Inflammatory macrophage treated with lipopolysaccharide for 1 hour (primary cell): ENCODE data around the gene CMIP.

ENCODE experiments used
- DNase-seq, 2 donors: peaks; one replicate each; pipeline ENCODE4 v3.0.0-alpha.2; 2020 to 2022

CMIP gene

DNA sequence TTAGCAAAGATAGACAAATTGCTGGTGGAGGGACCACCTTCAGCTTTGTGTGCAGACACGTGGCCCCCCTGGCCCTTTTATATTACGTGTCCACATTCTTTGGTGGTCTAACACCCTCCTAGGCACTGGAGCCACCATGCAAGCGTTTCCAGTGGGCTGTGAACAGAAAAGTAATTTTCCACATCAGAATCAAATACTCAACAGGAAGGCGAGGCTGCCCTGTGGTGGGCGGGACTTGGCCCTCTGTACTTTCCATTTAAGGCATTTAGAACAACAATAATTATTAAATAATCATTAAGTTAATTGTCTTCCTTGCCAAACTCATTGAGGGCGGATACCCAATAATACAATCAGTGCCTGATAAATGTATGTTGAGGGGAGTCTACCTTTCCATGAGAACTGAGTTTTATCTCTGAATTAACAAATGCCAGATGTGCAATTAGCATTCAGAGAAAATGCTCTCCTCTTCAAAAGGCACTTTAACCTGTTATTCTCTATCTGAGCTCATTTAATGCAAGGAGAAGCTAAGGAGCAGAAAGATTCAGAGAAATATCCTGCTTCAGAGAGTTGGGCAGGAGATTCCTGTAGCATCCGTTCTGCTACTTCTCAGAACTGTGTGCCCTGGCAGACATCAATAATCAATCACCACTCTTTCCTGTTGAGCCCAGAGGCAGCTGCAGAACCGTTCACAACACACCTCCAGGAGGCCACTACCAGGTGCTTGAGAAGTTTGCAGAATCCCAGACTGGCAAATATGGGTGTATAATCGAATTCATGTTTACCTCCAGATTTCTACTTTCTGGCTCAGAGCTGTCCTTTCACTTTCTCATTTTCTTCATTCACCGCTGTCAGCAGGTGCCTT lies 109.4 kb downstream of the CMIP start:
- DNase-seq = no peak

DNA sequence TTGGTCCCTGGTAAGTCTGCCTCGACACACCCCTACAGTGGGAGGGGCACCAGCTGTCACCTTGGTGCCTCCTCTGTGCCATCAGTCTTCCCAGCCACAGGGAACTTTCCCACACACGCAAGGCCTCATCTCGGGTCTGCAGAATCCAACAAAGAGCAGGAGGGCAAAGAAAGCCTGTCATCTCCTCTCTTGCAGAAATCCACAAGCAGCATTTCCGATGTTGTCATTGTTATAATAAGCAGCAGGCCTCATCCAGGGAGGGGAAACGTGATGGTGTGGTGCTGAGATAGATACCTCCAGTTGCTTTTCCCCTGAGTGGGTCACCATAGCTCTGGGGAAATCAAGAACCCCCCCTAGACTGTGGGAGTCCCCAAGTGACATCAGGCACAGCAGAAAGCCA lies 110.4 kb downstream of the CMIP start:
- DNase-seq = no peak

DNA sequence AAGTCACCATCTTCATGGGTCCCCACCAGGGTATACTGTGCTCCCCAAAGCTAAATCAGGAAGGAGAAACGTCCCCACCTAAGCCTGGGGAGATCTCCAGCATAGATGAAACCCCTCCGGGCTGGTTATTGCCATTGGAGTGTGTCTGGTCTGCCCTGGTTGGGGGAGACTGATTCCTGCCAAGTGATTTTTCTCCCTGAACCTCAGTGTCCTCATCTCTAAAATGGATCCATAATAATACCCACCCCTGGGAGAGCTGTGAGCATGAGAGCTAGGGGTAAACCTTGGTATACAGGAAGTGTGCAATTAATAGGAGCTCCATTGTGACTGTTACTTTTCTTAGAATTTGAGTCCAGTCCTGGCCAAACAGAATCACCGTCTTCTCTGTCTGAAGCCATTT lies 111.1 kb downstream of the CMIP start:
- DNase-seq = no peak

DNA sequence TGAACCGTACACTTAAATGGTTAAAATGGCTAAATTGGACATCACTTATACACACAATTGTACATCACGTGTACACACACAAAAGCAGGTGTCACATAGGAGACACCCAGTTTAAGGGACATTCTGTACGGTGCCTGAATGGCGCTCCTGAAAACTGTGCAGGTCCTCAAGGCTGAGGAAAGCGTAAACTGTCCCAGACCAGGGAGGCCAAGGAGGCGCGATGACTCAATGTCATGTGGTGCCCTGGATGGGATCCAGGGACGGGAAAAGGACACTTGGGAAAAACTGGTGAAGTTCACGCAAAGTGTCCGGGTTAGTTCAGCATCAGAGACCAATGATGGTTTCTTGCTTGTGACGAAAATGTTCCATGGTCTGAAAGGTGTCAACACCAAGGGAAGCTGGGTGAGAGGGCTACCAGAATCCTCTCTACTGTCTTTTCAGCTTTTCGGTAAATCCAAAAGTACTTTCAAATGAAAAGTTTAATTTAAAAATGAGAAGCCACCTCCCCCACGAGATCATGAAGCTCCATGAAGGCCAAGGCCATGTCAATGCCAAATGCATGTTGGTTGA lies 112.2 kb downstream of the CMIP start:
- no peak for DNase-seq

DNA sequence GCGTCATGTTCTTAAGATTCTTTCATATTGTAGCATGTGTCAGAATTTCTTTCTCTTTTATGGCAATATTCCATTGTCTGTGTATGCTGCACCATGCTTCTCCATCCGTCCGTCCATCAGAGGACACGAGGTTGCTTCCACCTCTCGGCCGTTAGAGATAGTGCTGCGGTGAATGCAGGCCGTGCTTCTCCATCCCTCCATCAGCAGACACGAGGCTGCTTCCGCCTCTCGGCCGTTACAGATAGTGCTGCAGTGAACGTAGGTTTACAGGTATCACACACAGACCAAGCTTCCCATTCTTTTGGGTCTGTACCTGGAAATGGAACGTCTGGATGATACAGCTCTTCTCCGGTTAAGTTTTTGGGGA lies 113.5 kb downstream of the CMIP start:
- DNase-seq = no peak

DNA sequence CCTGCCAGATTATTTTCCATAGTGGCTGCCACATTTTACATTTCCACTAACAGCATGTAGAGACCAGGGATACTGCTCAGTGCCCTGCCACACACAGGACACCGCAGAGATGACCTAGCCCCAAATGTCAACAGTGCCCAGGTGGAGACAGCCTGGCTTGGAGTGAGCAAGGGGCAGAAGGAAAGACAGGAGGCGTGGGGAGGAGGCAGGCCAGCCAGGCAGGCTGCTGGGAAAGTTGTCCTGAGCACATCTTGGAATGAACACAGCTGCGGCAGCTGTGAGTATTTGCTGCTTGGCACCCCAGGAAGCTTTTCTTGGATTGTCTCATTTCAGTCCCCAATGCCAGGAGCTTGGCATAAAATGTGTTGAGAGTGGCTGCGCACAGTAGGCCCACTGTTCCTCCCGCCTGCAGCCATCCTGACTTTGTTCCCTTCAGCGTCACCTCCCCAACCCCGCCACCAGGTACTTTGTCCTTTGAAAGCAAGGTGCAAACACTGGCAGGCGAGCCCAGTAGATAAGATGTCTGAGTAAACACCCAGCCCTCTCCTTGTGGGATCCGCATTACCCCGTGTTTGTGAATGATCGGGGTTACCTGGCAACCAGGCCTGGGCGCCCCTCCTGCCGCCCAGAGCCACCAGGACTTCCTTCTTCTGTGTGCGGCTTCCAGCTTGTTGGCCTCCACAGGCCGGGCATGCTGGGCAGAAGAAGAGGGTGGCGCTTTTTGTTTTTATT lies 114.0 kb downstream of the CMIP start:
- peak in 1 of 2 donors; percentile 34 for DNase-seq

DNA sequence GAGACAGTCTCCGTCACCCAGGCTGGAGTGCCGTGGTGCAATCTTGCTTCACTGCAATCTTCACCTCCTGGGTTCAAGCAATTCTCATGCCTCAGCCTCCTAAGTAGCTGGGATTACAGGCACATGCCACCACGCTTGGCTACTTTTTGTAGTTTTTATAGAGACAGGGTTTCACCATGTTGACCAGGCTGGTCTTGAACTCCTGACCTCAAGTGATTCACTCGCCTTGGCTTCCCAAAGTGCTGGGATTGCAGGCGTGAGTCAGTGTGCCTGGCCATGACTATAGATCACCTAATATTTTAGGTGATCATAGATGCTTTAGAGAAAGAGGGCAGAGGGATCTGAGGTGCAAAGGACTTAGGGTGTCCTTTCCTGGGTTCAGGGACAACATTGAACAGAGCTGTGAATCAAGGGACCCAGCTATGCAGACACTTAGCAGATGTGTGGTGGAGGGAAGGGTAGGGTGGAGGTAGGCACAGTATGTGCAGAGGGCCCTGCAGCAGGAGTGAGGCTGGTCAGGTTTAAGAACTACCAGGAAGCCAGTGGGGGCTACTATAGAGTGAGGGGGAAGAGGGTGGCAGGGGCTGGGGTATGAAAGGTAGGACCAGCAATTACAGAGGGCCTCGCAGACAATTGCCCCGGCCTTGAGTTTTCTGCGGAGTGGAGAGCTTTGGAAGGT lies 116.5 kb downstream of the CMIP start:
- no peak for DNase-seq

DNA sequence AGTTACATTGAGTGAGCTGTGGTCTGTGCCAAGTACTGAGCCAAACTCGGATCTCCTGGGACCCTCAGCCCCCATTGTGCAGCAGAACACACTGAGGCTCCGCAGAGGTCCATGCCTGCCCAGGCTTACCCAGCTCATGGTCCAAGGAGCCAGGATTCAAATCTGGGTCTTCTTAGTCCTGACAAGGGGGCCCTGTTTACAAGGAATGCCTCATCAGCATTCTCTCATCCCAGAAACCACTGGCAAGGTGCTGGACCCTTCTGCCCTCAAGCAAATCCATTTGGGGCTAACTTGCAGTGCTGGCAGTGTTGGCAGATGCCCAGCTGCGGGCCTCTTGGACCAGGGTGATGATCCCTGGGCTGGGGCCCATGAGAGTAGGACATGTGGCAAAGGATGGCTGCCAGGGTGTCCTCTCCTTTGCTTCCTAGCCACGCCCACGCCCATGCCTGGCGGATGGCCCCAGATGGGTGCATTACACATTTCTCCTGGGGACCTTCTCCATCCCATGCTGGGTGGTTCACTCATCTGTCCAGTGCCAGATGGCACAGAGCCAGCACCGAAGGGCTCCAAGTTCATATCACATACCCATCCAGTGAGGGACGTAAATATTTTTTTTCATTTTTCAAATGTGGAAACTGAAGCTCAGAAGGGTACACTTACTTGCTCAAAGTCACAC lies 117.7 kb downstream of the CMIP start:
- DNase-seq = no peak

DNA sequence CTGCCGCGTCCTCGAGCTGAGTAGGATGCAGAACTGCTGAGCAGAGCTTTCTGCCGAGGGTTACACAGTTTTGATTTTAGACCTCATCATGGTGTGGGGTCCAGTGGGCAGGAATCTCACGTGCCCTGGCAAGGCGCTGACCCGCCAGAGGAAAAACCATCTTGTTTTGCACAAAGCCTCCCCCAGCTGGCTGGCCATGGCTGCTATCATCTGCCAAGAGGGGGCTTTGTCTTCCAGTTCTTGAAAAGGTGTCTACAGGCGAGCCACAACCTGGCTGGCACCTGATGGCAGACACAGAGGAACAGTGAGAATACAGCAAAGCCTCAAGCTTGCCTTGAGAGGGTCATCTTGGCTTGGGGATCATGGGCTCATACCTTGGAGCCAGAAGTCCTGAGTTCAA lies 118.3 kb downstream of the CMIP start:
- DNase-seq = no peak

DNA sequence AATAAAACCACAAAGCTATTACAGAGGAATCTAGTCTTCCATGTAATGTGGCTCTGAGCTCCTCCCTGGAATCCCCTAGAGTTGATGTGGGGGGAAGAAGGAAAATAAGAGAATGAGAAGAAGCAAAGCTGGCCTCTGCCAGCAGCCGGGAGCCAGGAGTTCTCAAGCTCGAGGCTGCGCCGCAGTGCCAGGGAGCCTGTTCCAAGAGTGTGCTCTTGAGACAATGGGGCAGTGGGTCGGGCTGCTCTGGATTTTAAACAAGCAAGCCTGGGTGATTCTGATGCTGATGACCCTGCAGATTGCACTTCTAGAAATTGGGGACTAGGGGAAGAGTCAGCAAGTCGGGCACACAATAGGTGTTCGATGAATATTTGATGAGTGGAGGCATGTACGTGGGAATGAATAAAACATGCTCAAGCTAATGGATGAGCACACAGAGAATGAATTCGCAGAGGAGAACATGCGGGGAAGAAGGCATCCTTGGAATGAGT lies 119.9 kb downstream of the CMIP start:
- no peak for DNase-seq

DNA sequence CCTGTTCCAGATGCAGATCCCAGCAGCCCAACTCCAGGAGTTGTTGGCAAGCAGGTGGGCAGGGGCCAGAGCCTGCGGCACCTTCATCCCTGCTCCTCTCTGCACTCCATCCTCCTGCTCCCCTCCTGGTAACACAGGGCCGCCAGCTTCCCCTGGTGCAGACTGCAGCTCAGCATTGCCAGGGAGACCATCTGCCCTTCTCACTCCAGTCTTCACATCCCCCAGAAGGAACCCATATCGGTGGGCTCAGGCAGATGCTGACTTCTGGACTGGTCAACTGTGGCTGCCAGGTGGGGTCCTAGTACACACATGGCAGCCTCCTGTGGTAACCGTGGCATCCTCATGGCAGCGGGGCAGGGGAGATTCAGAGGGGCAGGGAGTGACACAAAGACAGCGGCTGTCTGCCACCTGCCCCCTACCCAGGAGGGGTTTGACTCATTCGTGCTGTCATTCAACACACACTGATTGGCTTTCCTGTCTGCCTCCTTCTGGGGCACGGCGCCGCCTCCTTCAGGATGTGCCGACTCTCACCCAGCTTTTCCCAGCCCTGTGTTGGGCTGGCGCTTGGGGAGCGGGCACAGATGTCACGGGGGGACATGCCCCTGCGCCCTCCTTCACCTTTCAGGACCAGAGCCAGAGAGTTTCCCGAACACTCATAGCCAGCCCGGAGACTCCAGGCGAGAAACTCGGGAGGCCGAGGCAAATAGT lies 120.9 kb downstream of the CMIP start:
- DNase-seq = no peak

DNA sequence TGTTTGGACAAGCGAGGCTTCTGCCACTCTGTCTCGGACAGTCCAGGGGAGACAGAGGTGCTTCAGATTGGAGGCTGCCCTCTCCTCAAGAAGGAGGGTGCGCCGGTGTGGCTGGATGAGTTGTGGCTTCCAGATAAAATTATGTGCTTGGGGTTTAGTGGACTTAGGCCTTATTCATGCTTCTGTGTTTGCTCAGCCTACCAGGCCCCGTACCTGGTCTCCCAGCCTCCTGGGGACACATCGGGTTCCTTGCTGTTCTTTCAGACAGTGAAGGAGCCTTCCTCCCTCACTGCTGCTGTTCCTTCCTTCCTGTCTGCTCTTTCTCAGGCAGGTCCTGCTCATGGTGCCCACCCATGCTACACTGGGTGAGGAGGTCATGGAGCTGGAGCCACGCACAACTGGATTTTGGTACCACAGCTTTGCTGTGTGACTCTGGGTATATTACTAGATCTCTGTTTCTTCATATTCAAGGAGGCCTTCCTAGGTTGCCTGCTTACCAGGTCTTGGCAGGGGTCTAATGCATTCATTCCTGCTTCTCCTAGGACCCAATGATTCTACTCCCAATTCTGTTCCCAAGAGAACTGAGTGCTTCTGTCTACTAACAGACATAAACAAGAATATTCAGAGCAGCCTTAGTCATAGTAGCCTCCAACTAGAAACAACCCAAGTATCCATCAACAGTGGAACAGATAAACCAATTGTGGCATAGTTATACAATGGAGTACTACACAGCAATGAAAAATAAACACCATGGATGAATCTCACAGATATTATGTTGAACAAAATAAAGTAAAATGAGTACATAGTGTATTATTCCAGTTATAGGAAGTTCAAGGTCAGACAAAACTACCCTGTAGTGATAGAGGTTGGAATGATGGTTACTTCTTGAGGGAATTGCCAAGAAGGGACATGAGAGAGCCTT lies 121.7 kb downstream of the CMIP start:
- no peak for DNase-seq

DNA sequence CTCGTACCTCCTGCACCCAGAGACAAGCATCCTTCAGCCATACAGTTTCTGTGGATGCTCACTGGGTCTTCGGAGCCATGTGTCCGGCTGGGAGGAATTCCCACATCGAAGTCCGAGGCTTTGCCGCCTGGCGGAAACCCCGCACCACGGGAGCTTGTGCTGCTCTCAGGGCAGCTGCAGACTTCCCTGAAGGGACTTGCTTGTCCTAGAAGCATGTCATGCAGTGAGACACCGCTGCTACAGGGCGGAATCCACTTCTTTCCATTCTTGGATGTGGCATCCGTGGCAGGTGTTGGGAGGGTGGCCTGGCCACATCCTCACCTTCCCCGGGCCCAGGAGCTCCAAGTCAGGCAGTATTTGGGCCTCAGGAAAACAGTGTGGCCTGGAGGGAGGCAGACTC lies 122.5 kb downstream of the CMIP start:
- DNase-seq = no peak

DNA sequence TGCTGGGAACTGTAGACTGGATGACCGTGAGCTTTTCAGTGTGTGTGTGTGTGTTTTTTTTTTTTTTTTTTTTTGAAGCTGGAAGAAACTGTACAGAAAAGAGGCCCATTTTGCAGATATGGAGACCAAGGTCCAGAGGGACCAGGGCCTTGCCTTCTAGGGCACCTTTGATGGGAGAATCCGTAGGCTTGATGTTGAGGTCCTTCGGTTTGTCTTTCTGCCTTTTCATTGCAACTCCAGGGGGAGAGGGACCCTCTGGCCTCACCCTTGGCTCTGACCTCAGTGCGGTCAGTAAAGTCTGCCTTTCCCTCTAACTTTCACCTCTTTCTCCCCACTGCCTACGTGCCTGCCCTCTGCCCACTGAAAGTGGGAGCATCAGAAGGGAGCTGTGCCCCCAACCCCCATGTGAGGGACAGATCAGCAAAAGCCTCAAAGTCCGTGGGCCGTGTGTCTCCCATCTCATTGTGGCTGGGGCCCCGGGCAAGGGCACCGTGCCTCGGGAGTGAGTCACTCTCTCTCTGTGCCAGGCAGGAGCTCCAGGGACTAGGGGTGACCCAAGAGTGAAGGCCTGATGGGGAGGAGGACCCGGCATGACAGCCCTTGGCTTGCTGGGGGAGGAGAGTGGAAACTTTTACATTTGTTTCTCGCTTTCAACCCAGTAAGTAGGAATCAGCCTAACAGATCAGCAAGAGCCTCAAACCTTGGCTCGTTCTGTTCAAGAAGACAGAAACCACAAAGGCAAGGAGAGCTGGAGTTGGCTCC lies 123.6 kb downstream of the CMIP start:
- DNase-seq = no peak

DNA sequence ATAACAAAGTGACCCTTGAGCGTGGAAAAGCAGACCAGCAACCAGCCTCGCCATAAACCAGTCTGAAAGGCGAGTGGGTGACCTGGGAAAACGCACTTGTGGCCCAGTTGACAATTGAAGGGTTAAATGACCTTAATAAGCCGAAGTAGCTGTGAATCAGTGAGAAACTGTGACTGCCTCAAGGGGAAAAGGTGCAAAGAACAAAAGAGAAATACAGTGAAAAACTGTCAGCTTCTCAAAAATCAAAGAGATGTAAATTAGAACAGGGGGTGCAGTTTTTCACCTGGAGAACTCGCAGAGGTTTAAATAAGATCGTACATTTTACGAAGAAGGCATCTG lies 124.1 kb downstream of the CMIP start:
- DNase-seq = no peak

DNA sequence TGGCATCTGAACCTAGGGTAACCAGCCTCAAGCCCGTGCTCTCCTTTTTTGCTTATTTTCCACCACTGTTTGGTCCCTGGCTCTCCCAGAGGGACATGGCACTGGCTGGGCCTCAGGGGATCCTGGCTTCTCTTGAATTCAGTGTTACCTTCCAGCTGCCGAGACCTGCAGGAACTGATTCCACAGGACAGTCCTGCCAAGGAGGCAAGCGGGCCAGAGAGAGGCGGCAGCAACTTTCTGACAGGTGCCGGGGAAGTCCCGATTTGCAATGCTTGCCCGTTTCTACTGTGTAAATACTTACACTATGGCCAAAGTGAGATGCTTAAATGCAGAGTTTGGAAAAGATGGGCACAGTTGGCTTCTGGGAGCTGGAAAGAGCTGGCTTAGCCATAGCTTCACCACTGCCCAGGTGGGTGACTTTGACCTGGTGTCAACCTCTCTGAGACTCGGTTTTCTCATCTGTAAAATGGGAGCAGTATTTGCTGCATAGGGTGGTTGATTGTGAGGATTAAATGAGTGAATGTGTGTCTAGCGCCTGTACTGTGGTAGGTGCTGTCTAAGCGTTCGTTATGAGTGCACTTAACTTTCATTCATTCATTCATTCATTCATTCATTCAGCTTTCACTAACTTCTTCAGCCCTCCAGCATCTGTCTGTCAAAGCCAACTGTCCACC lies 124.9 kb downstream of the CMIP start:
- no peak for DNase-seq

DNA sequence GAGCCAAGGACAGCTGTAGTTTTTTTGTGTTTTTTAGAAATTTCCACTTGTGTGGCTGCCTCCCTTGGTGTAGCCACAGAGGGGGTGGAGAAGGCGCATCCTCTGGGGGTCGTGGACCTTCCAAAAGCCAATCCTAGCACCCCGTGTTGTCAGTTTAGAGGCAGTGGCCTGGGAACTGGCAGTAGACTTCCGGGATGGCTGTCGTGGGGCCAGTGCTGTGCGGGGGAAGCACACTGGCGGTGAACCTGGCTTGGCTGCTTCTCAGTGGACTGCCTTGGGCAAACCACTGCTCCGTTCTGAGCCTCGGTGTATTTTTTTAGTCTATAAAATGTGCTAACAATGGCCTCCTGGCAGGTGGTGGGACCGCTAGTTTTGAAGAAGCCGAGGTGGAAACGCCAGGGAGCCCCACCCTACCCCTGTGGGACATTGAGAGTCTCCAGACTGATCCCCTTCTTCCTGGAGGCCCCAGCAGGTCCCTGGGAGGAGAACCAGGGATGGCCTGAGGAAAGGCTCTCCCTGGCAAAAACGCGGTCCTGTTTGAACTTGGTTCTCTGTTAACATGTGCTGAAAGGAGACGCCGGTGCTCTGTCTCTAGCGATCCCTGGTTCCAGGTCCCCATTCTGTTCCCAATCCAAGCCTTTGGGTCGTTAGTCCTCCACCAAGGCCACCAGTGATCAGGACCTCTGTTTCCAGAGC lies 125.7 kb downstream of the CMIP start:
- DNase-seq = no peak

DNA sequence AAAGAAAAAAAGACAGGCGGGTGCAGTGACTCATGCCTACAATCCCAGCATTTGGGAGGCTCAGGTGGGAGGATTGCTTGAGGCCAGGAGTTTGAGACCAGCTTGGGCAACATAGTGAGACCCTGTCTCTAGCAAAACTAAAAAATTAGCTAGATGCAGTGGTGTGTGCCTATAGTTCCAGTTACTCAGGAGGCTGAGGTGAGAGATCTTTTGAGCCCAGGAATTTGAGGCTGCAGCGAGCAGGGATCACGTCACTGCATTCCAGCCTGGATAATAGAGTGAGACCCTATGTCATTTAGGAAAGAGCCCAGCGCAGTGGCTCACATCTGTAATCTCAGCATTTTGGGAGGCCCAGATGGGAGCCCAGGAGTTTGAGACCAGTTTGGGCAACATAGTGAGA lies 126.6 kb downstream of the CMIP start:
- DNase-seq = no peak
